ENCODE results near the gene SLC4A3.

The SLC4A3 gene

GRCh38 chr2:219591091-219591490 is 36.3 kb upstream of the SLC4A3 start:
- Histone ChIP-seq H2AFZ (ENCODE audit: low read depth, low read length) (no peak overlapping the region), H4K20me1 (ENCODE audit: insufficient read depth, low read length) (no peaks in the 10 kb centered on the region), H3K27me3 (ENCODE audit: low read depth, low read length) (no peaks in the 10 kb centered on the region), H3K4me3 (ENCODE audit: low read length) (no peak overlapping the region), H3K27ac (ENCODE audit: low read length) (no peak overlapping the region), H3K9ac (ENCODE audit: low read length) (no peak overlapping the region), H3K79me2 (ENCODE audit: low read length) (no peaks in the 10 kb centered on the region), H3K36me3 (replicated peaks; ENCODE audit: low read depth, low read length) (no peaks in the 10 kb centered on the region), H3K9me3 (ENCODE audit: insufficient read depth, low read length) (no peaks in the 10 kb centered on the region), H3K4me1 (ENCODE audit: low read length) (no peaks in the 10 kb centered on the region; the same call in 1 of the 2 replicates), H3K4me2 (ENCODE audit: low read length) (no peak overlapping the region)
- TF ChIP-seq CTCF (IDR thresholded peaks at IDR 0.05; ENCODE audit: low read depth, low read length) (no peak), EZH2phosphoT487 (IDR thresholded peaks at IDR 0.05; ENCODE audit: low read depth) (no peak)

DNA sequence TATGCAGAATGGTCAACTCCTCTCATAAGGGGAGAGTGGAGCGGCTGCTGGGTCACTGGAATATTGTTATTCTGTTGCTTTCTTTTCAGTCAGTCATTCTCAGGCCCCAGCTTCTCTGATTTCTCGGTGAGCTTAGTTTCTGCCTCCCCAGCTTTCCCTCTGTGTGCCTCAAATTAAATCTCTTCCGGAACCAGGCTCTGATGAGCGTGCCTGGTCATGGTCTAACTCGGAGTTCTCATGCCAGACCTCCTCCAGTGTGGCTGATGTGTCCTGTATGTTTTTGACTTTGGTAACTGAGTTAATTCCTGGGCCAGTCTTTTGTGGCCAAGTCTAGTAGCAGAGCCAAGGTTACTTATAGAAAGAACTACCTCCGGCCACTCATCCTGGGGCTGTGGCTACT is 34.7 kb upstream of the SLC4A3 start:
- Histone ChIP-seq H3K9me3 (ENCODE audit: insufficient read depth, low read length) (no peaks in the 10 kb centered on the region), H3K27ac (ENCODE audit: low read length) (no peak overlapping the region), H3K4me2 (ENCODE audit: low read length) (no peak overlapping the region), H3K4me1 (ENCODE audit: low read length) (peaks cover 4% of the 10 kb centered on the region; the same call in 1 of the 2 replicates), H4K20me1 (ENCODE audit: insufficient read depth, low read length) (no peaks in the 10 kb centered on the region), H3K9ac (ENCODE audit: low read length) (no peak overlapping the region), H2AFZ (ENCODE audit: low read depth, low read length) (no peak overlapping the region), H3K4me3 (ENCODE audit: low read length) (no peak overlapping the region), H3K27me3 (ENCODE audit: low read depth, low read length) (no peaks in the 10 kb centered on the region), H3K36me3 (replicated peaks; ENCODE audit: low read depth, low read length) (no peaks in the 10 kb centered on the region), H3K79me2 (ENCODE audit: low read length) (no peaks in the 10 kb centered on the region)
- TF ChIP-seq CTCF (IDR thresholded peaks at IDR 0.05; ENCODE audit: low read depth, low read length) (no peak), EZH2phosphoT487 (IDR thresholded peaks at IDR 0.05; ENCODE audit: low read depth) (no peak)

- Histone ChIP-seq H3K9ac (ENCODE audit: low read length) (no peak overlapping the region), H4K20me1 (ENCODE audit: insufficient read depth, low read length) (no peaks in the 10 kb centered on the region), H3K4me2 (ENCODE audit: low read length) (no peak overlapping the region), H3K79me2 (ENCODE audit: low read length) (no peaks in the 10 kb centered on the region), H2AFZ (ENCODE audit: low read depth, low read length) (no peak overlapping the region), H3K27me3 (ENCODE audit: low read depth, low read length) (no peaks in the 10 kb centered on the region), H3K4me1 (ENCODE audit: low read length) (peaks cover 4% of the 10 kb centered on the region; the same call in 1 of the 2 replicates), H3K4me3 (ENCODE audit: low read length) (no peak overlapping the region), H3K9me3 (ENCODE audit: insufficient read depth, low read length) (no peaks in the 10 kb centered on the region), H3K36me3 (replicated peaks; ENCODE audit: low read depth, low read length) (no peaks in the 10 kb centered on the region), H3K27ac (ENCODE audit: low read length) (no peak overlapping the region)
- TF ChIP-seq EZH2phosphoT487 (IDR thresholded peaks at IDR 0.05; ENCODE audit: low read depth) (no peak), CTCF (IDR thresholded peaks at IDR 0.05; ENCODE audit: low read depth, low read length) (no peak)
These were observed 34.3 kb upstream of the SLC4A3 start for GRCh38 chr2:219593154-219593553.

GRCh38 chr2:219595256-219595655 is 32.2 kb upstream of the SLC4A3 start:
- no peak overlapping the region for H3K27ac ChIP-seq (ENCODE audit: low read length)
- H3K27me3 ChIP-seq (ENCODE audit: low read depth, low read length): no peaks in the 10 kb centered on the region
- H3K9ac ChIP-seq (ENCODE audit: low read length): no peak overlapping the region
- no peak overlapping the region for H2AFZ ChIP-seq (ENCODE audit: low read depth, low read length)
- TF ChIP-seq EZH2phosphoT487 (IDR thresholded peaks at IDR 0.05; ENCODE audit: low read depth): no peak
- TF ChIP-seq CTCF (IDR thresholded peaks at IDR 0.05; ENCODE audit: low read depth, low read length): no peak
- no peaks in the 10 kb centered on the region for H3K36me3 ChIP-seq (replicated peaks; ENCODE audit: low read depth, low read length)
- H4K20me1 ChIP-seq (ENCODE audit: insufficient read depth, low read length): no peaks in the 10 kb centered on the region
- no peak overlapping the region for H3K4me2 ChIP-seq (ENCODE audit: low read length)
- peaks cover 9% of the 10 kb centered on the region; the same call in 1 of the 2 replicates for H3K4me1 ChIP-seq (ENCODE audit: low read length)
- H3K4me3 ChIP-seq (ENCODE audit: low read length): no peak overlapping the region
- no peaks in the 10 kb centered on the region for H3K79me2 ChIP-seq (ENCODE audit: low read length)
- no peaks in the 10 kb centered on the region for H3K9me3 ChIP-seq (ENCODE audit: insufficient read depth, low read length)

Measured in OCI-LY3 (cell line).